Karpas-422 (cell line): ENCODE results near the gene KDM2A. TPM values are rescaled to one million over a fixed set of nuclear protein-coding genes. Genes with fewer than 3 reads are reported as not detected.
"Not testable (repeated sequence)": the region's sequence is repeated elsewhere in the genome, so short reads cannot be mapped to it uniquely, and the experiment has no call there.

Source experiments
- DNase-seq: peaks from one replicate; pipeline ENCODE4 v3.0.0-alpha.2; 2015
- H2AFZ ChIP-seq: fragments of 200-600 bp; sonication (generic); 2 replicates; pipeline ENCODE4 v1.6.1; 2014; ENCODE audit warnings: antibody characterized with exemption, low read length, mixed read lengths
- H3K27ac ChIP-seq: fragments of 200-600 bp; sonication (generic); 2 replicates; pipeline ENCODE4 v1.5.1; 2014; ENCODE audit warnings: mild to moderate bottlenecking, low read length, moderate library complexity
- H3K27me3 ChIP-seq: fragments of 200-600 bp; sonication (generic); 2 replicates; pipeline ENCODE4 v1.6.1; 2014; ENCODE audit warnings: low read length, mixed read lengths
- H3K36me3 ChIP-seq: fragments of 200-600 bp; sonication (generic); 2 replicates; pipeline ENCODE4 v1.6.1; 2014; ENCODE audit warnings: low read length, mixed read lengths; ENCODE audit not compliant: insufficient read depth
- H3K4me1 ChIP-seq: fragments of 200-600 bp; sonication (generic); 2 replicates; pipeline ENCODE4 v1.6.1; 2014; ENCODE audit warnings: mild to moderate bottlenecking, low read length, mixed read lengths
- H3K4me2 ChIP-seq: fragments of 200-600 bp; sonication (generic); 2 replicates; pipeline ENCODE4 v1.6.1; 2014; ENCODE audit warnings: low read length, low read depth, mild to moderate bottlenecking; ENCODE audit not compliant: poor library complexity, severe bottlenecking
- H3K4me3 ChIP-seq: fragments of 200-600 bp; sonication (generic); 2 replicates; pipeline ENCODE4 v1.5.1; 2014; ENCODE audit warnings: mild to moderate bottlenecking, antibody characterized with exemption, low read length, mixed read lengths
- H3K79me2 ChIP-seq: fragments of 200-600 bp; sonication (generic); 2 replicates; pipeline ENCODE4 v1.6.1; 2014; ENCODE audit warnings: mild to moderate bottlenecking, low read length, mixed read lengths
- H3K9ac ChIP-seq: fragments of 200-600 bp; sonication (generic); 2 replicates; pipeline ENCODE4 v1.6.0; 2014; ENCODE audit warnings: low read length
- H3K9me2 ChIP-seq: fragments of 200-600 bp; sonication (generic), shearing (Covaris generic); replicated peaks from 2 replicates; pipeline ENCODE4 v1.6.0; 2014; ENCODE audit warnings: mild to moderate bottlenecking, low read length, moderate library complexity; ENCODE audit not compliant: insufficient read depth
- H3K9me3 ChIP-seq: fragments of 300-700, 200-600 bp; sonication (generic); 2 replicates; pipeline ENCODE4 v1.6.1; 2014; ENCODE audit warnings: low read length, mixed read lengths
- H4K20me1 ChIP-seq: fragments of 200-600 bp; sonication (generic); 2 replicates; pipeline ENCODE4 v1.6.1; 2014; ENCODE audit warnings: mild to moderate bottlenecking, antibody characterized with exemption, low read length, low read depth; ENCODE audit not compliant: insufficient read depth
- total RNA-seq: library from RNA; depleted of rRNA; stranded (reverse); fragments of >200 nt; shearing (Covaris generic); gene quantifications from 2 replicates; pipeline ENCODE4 v1.2.3, GENCODE V29; 2014; ENCODE audit warnings: low replicate concordance

The KDM2A gene
- total RNA-seq, 1 experiment from 2014 or later, result 55.8 TPM

GRCh38 chr11:67254798-67255197 is 135.7 kb downstream of the KDM2A start:
- no peak overlapping the region for H2AFZ ChIP-seq
- no peak overlapping the region for H3K4me3 ChIP-seq
- DNase-seq, result no peak
- H3K36me3 ChIP-seq, result peaks cover 46% of the 10 kb centered on the region
- no peaks in the 10 kb centered on the region for H3K79me2 ChIP-seq
- no peak overlapping the region for H3K4me2 ChIP-seq
- peaks cover 12% of the 10 kb centered on the region for H3K4me1 ChIP-seq
- no peaks in the 10 kb centered on the region for H3K27me3 ChIP-seq
- H3K27ac ChIP-seq, result no peak overlapping the region
- H3K9me2 ChIP-seq, result no peaks in the 10 kb centered on the region
- no peaks in the 10 kb centered on the region for H3K9me3 ChIP-seq
- H3K9ac ChIP-seq, result no peak overlapping the region
- H4K20me1 ChIP-seq, result peaks cover 6% of the 10 kb centered on the region; the same call in 1 of the 2 replicates

DNA sequence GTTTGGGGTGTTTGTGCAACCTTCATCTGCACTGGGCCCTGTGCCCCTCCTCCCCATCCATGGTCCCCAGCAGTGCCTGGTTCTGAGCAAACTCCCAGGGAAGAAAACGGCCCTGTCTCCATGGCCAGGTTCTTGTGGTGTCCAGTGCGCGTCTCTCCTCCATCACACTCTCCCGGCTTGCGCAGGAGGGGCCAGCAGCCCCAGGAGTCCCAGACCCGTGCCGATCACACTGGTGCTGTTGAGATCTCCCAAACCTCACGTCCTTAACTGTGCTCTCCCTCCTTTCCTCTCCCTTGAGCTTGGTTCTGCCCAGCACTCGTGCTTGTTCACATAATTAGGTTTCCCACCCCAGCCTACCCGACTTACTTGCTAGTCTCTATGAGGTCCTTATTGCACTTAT is 136.3 kb downstream of the KDM2A start:
- H3K79me2 ChIP-seq, result no peaks in the 10 kb centered on the region
- no peaks in the 10 kb centered on the region for H3K9me2 ChIP-seq
- peaks cover 40% of the 10 kb centered on the region for H3K36me3 ChIP-seq
- peaks cover 6% of the 10 kb centered on the region; the same call in 1 of the 2 replicates for H4K20me1 ChIP-seq
- no peaks in the 10 kb centered on the region for H3K9me3 ChIP-seq
- no peak overlapping the region for H3K9ac ChIP-seq
- peaks cover 12% of the 10 kb centered on the region for H3K4me1 ChIP-seq
- H3K4me3 ChIP-seq, result no peak overlapping the region
- no peak overlapping the region for H2AFZ ChIP-seq
- H3K4me2 ChIP-seq, result no peak overlapping the region
- H3K27ac ChIP-seq, result no peak overlapping the region
- DNase-seq, result no peak
- H3K27me3 ChIP-seq, result no peaks in the 10 kb centered on the region

DNA sequence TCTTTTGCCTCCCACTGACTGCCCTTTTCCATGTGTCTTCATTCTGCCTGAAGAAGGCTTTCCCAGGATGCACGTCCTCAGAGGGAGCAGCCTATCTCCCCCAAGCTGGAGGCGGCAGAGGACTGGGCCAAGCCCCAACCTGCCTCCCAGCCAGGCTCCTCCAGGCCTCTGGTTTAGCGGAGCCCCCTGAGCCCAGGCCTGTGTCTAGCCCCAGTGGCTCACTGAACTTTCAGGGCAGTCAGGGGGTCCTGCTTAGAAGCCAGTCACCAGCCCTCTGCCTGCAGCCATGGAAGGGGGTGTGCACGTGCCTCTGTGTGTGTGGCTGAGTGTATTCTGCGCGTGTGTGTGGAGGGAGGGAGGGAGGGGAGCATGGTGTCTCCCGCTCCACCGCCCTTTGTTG is 136.8 kb downstream of the KDM2A start:
- Histone ChIP-seq H3K4me3 (no peak overlapping the region), H3K9me3 (no peaks in the 10 kb centered on the region), H4K20me1 (peaks cover 6% of the 10 kb centered on the region; the same call in 1 of the 2 replicates), H2AFZ (no peak overlapping the region), H3K9me2 (no peaks in the 10 kb centered on the region), H3K36me3 (peaks cover 40% of the 10 kb centered on the region), H3K4me2 (no peak overlapping the region), H3K27ac (no peak overlapping the region), H3K4me1 (peaks cover 12% of the 10 kb centered on the region), H3K79me2 (no peaks in the 10 kb centered on the region), H3K27me3 (no peaks in the 10 kb centered on the region), H3K9ac (no peak overlapping the region)
- no peak for DNase-seq

GRCh38 chr11:67256477-67257135 is 137.5 kb downstream of the KDM2A start:
- Histone ChIP-seq H3K9me3 (no peaks in the 10 kb centered on the region), H3K9ac (no peak overlapping the region), H3K4me3 (no peak overlapping the region), H2AFZ (no peak overlapping the region), H3K27me3 (no peaks in the 10 kb centered on the region), H4K20me1 (peaks cover 6% of the 10 kb centered on the region; the same call in 1 of the 2 replicates), H3K36me3 (peaks cover 38% of the 10 kb centered on the region), H3K4me2 (no peak overlapping the region), H3K4me1 (peaks cover 12% of the 10 kb centered on the region), H3K79me2 (no peaks in the 10 kb centered on the region), H3K27ac (no peak overlapping the region), H3K9me2 (no peaks in the 10 kb centered on the region)
- DNase-seq, result no peak

- H3K4me3 ChIP-seq, result no peak overlapping the region
- DNase-seq, result peak; percentile 40
- no peak overlapping the region for H2AFZ ChIP-seq
- no peaks in the 10 kb centered on the region; the same call in 1 of the 2 replicates for H4K20me1 ChIP-seq
- no peak overlapping the region for H3K4me2 ChIP-seq
- H3K79me2 ChIP-seq, result no peaks in the 10 kb centered on the region
- H3K36me3 ChIP-seq, result peaks cover 10% of the 10 kb centered on the region
- no peaks in the 10 kb centered on the region for H3K27me3 ChIP-seq
- H3K27ac ChIP-seq, result no peak overlapping the region
- H3K9me2 ChIP-seq, result no peaks in the 10 kb centered on the region
- peaks cover 8% of the 10 kb centered on the region for H3K4me1 ChIP-seq
- H3K9me3 ChIP-seq, result no peaks in the 10 kb centered on the region
- no peak overlapping the region for H3K9ac ChIP-seq
Measured at GRCh38 chr11:67260406-67260805, 141.3 kb downstream of the KDM2A start.

DNA sequence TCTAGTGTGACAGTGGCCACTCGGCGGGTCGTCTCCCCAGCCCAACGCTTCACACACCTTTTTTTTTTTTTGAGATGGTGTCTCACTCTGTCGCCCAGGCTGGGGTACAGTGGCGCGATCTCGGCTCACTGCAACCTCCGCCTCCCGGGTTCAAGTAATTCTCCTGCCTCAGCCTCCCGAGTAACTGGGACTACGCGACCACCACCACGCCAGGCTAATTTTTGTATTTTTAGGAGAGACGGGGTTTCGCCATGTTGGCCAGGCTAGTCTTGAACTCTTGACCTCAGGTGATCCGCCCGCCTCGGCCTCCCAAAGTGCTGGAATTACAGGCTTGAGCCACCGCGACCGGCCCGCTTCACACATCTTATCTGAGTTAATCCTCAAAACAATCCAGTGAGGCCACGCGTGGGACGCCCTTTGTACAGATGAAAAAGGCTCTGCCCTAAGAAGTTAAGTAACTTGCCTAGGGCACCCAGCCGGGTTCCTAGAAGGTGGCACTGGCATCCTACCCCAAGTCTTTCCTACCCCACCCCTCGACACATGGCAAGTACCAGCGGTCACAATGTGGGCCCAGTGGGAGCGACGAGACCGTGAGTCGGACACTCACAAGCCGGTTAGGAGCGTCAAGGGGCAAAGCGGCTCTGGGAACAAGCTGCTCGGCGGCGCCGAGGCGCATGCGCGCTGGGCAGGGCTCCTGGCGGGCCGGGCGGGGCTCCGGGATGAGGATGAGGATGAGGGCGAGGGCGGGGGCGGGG is 142.0 kb downstream of the KDM2A start:
- not testable (repeated sequence) for H3K9me3 ChIP-seq, H3K79me2 ChIP-seq, H3K27me3 ChIP-seq, H4K20me1 ChIP-seq, H3K36me3 ChIP-seq, DNase-seq, H3K27ac ChIP-seq, H3K4me3 ChIP-seq, H3K4me2 ChIP-seq, H3K9ac ChIP-seq, H2AFZ ChIP-seq, H3K9me2 ChIP-seq
- peaks cover 12% of the 10 kb centered on the region for H3K4me1 ChIP-seq

DNA sequence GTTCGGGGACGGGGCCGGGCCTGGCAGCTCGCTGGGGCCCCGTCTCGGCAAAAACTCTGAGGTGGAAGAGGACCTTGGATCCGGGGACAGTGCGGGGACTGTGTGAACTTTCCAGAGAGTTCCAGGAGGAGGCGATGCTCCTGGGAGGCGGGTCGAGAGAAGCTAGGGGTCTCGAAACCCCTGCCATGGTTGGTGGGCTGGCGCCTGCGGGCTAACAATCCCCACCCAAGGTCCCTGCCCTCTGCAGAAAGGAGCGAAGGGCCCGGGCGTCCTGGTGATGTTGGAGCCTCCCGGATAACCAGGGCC is 142.5 kb downstream of the KDM2A start:
- Histone ChIP-seq H4K20me1 (no peaks in the 10 kb centered on the region; the same call in 1 of the 2 replicates), H3K36me3 (peaks cover 3% of the 10 kb centered on the region; the same call in 1 of the 2 replicates), H2AFZ (no peak overlapping the region), H3K9ac (no peak overlapping the region), H3K27me3 (no peaks in the 10 kb centered on the region), H3K4me3 (no peak overlapping the region), H3K4me1 (peaks cover 13% of the 10 kb centered on the region), H3K9me3 (no peaks in the 10 kb centered on the region), H3K27ac (no peak overlapping the region), H3K79me2 (no peaks in the 10 kb centered on the region; the same call in 1 of the 2 replicates), H3K4me2 (no peak overlapping the region), H3K9me2 (no peaks in the 10 kb centered on the region)
- no peak for DNase-seq

DNA sequence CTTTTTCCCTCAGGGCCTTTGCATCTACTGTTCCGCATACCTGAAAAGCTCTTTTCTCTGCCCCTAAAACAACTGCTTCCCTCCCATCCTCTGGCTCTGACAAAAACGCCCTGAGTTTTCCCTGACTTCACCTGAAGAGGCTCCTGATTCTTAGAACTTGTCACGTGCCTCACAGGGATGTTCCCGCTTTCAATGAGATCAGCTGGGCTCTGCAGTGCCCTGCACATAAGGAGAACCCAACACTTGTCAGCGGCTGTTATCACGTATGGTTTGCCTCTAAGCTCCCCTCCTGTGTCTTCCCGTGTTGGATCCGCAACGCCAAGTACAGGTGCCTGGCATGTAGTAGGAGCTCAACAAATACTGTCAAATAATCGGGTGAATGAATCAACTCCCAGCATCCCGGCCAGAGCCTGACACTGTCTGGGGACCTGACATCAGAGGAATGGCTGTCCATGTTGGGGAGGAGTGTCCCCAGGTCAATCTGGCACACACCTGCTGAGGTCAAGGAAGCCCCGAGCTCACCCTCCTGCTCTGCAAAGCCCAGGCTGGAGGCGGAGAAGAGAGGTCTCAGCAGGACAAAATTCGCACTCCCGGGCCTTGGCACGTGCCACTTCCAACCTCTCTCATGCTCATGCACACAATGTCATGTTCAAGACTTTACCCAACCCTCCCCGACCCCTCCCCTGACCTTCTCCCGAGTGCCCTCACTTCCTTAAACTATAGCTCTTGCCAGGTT is 143.1 kb downstream of the KDM2A start:
- peak overlapping the region; percentile 44 for H3K4me2 ChIP-seq
- no peak overlapping the region for H3K4me3 ChIP-seq
- H4K20me1 ChIP-seq, result no peaks in the 10 kb centered on the region; the same call in 1 of the 2 replicates
- H3K9ac ChIP-seq, result no peak overlapping the region
- H3K27ac ChIP-seq, result no peak overlapping the region
- peaks cover 4% of the 10 kb centered on the region for H3K79me2 ChIP-seq
- no peaks in the 10 kb centered on the region for H3K9me2 ChIP-seq
- H3K4me1 ChIP-seq, result peaks cover 13% of the 10 kb centered on the region
- H3K27me3 ChIP-seq, result no peaks in the 10 kb centered on the region
- no peaks in the 10 kb centered on the region for H3K9me3 ChIP-seq
- no peaks in the 10 kb centered on the region for H3K36me3 ChIP-seq
- H2AFZ ChIP-seq, result no peak overlapping the region; the same call in 1 of the 2 replicates
- DNase-seq, result no peak
